Measurements from ENCODE around the gene VPREB1. TPM values are rescaled to one million over a fixed set of nuclear protein-coding genes. Genes with fewer than 3 reads are reported as not detected.
A peak's percentile ranks its signal among the peaks of the same experiment; 100 is the strongest.
"Not testable (repeated sequence)": the region's sequence is repeated elsewhere in the genome, so short reads cannot be mapped to it uniquely, and the experiment has no call there.

Gene VPREB1
- total RNA-seq, 1 experiment from 2014 or later, result not detected

DNA sequence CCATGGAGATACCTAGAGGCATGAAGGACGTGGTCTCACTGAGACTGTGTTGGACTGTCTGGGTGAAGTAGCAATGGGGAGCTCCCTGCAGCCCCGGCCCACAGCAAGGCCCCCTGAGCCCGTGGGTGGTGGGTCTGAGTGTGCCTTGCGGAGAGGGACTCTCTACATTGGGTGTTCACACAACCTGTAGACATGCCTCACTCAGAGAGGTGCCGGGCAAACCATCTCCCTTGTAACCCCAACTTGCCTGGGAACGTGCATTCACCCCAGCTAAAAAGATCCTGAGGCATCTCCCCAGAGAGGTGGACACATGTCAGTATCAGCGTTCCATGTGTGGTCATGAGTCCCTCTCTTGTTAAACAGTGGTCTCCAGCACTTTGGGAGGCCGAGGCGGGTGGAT is 2.1 kb downstream of the VPREB1 start:
- no peak for DNase-seq (ENCODE audit: low spot score)

DNA sequence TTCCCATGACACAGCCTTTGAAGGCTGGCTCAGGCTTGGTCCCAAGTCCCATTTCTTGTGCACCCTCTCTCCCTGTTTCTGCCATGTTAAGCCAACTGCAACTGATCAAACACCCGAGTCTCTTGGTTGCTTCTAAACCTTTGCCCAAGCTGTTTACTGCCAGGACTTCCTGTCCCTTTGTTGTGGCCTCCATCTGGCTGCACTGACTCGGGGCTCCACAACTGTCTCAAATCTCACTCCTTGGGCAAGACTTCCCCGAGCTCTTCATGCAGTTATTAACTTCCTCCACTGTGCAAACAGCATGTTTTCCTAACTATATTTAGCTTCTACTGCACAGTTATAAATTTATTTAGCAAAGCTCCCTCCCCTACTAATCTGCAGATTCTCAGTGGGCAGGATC is 4.3 kb downstream of the VPREB1 start:
- no peak for DNase-seq (ENCODE audit: low spot score)

DNA sequence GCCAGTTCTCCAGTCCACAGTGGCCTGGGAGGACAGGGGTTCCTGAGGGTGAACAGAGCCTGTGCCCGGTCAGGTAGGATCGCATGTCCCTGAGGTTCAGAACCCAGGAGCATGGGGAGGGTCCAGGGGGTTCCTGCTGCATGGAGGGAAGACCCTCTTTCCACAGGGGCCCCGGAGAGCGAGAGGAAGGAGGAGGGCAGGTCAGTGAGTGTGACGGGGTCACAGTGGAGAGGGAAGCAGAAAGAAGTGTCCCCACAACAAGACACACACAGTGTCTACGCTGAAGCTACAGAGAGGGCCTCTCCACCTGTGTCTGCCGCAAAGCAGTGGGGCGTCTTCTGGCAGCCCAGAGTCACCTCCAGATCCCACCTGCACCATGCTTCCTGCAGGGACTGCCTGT is 6.1 kb downstream of the VPREB1 start:
- not testable (repeated sequence) for DNase-seq (ENCODE audit: low spot score)

DNA sequence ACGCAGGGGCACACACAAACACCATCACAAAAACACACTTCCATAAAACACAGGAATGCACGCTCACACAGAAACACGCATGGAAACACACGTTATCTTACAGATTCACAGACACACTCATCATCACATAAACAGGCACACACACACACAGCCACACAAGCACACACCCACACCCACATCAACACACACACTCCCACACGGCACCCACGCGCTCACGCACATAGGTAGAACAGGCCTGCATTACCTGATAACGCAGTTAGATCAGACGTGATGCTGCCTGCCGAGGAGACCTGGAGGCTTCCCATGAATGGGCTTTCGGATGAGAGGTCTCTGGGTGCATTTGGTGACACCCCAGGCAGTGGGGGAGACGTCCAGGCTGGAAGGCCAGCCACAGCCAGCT is 11.5 kb downstream of the VPREB1 start:
- DNase-seq (ENCODE audit: low spot score), result not testable (repeated sequence)

DNA sequence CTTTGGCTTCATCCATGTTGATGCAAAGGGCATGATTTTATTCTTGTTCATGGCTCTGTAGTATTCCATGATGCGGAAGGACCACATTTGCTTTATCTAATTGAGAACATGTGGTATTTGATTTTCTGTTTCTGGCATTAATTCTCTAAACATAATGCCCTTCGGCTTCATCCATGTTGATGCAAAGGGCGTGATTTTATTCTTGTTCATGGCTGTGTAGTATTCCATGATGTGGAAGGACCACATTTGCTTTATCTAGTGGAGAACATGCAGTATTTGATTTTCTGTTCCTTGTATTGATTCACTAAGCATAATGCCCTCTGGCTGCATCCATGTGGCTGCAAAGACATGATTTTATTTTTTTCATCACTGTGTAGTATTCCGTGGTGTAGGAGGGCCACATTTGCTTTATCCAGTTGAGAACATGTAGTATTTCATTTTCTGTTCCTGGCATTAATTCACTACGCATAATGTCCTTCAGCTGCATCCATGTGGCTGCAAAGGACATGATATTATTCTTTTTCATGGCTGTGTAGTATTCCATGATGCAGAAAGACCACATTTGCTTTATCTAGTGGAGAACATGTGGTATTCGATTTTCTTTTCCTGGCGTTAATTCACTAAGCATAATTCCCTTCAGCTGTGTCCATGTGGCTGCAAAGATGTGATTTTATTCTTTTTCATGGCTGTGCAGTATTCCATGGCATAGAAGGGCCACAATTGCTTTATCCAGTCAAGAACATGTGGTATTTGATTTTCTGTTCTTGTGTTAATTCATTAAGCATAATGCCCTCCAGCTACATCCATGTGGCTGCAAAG is 14.2 kb downstream of the VPREB1 start:
- DNase-seq (ENCODE audit: low spot score), result not testable (repeated sequence)

DNA sequence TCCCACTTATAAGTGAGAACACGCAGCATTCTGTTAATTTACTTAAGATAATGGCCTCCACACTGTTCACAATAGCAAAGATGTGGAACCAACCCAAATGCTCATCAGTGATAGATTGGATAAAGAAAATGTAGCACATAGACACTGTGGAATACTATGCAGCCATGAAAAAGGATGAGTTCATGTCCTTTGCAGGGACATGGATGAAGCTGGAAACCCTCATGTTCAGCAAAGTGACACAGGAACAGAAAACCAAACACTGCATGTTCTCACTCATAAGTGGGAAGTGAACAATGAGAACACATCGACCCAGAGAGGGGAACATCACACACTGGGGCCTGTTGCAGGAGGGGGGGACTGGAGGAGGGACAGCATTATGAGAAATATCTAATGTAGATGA is 15.6 kb downstream of the VPREB1 start:
- not testable (repeated sequence) for DNase-seq (ENCODE audit: low spot score)

DNA sequence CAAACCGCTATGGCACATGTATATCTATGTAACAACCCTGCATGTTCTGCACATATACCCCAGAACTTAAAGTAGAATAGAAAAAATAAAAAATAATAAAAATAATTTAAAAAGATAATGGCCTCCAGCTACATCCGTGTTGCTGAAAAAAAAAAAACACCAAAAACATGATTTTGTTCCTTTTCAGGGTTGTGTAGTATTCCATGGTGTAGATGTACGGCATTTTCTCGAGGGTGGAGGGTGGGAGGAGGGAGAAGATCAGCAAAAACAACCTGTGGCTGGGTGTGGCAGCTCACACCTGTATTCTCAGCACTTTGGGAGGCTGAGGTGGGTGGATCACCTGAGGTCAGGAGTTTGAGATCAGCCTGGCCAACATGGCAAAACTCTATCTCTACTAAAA is 16.0 kb downstream of the VPREB1 start:
- DNase-seq (ENCODE audit: low spot score), result not testable (repeated sequence)

DNA sequence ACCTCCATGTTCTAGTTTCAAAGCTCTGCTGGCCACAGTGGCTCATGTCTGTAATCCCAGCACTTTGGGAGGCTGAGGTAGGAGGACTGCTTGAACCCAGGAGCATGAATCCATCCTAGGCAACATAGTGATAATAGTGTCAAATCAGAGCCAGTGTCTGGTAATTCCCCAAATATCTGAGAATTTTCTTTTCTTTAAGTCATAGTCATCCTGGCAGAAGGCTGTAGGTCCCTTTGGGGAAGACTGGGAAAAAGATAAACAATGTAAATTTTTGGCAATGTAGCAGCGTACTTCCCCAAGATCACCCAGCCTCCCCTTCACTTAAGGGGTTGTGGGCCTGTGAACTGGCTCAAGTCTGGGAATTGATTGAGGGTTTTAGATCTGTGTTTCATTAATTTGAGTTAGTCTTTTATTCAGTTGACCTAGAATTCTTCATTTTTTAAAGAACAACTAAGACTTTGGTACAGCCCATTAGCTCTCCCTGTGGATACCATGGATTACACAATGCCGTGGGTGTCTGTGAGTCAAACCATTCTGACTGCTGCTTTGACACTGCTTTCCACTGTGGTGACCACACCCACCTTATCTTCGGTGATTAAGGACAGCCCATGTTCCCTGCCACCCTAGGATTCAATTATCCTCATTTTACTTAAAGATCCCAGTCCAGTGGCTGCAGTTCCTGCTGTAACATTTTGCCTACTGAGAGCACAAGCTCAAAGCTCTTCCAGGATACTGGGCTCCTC is 17.9 kb downstream of the VPREB1 start:
- peak; percentile 12 for DNase-seq (ENCODE audit: low spot score)

DNA sequence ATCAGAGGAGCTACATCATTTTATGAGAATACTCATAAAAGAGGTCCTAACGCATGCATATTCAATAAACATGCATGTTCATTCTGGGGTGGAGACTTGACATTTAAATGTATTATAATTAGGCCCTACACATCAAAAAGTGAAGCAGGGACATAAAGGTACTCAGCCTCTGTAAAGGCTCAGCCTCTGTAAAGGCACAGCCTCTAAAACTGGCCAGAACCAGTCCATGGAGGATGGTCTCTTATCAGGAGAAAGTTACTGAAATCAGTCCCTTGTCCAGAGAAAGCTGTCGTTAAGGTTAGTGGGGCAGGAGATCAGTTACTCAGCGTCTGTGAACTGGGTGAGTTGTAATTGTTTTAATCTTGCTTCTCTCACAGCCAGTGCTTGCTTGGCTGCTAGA is 19.2 kb downstream of the VPREB1 start:
- DNase-seq (ENCODE audit: low spot score), result not testable (repeated sequence)

DNA sequence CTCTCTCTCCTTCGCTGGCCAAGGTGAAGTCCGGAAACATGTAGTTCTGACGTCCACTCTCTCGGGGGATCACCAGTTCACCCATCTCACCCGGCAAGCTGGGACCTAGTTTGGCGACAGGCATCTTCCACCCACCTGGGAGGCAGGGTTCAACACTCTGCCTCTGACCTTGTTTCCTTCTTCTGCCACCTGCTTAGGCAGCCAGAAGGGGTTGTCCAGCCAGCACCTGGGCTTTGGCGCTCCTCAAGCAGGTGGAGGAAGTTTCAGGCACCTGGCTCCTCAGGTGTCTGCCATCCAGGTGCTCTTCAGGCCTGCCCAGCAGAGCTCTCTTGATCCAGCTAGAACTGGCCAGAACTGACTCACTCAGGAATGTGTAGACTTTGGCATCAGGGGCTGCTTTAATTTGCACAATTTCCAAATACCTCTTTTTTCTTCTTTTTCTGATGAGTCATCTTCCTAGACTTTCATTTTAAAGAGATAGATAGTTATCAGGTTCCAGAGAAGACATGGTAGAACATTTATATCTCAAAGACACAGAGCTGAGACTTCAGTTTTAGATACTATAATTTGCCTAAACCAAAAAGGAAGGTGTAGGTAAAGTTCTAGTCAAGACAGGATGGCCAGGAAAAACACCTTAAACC is 25.6 kb downstream of the VPREB1 start:
- not testable (repeated sequence) for DNase-seq (ENCODE audit: low spot score)

DNA sequence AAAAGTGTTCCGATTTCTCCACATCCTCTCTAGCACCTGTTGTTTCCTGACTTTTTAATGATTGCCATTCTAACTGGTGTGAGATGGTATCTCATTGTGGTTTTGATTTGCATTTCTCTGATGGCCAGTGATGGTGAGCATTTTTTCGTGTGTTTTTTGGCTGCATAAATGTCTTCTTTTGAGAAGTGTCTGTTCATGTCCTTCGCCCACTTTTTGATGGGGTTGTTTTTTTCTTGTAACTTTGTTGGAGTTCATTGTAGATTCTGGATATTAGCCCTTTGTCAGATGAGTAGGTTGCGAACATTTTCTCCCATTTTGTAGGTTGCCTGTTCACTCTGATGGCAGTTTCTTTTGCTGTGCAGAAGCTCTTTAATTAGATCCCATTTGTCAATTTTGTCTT is 32.8 kb downstream of the VPREB1 start:
- not testable (repeated sequence) for DNase-seq (ENCODE audit: low spot score)

DNA sequence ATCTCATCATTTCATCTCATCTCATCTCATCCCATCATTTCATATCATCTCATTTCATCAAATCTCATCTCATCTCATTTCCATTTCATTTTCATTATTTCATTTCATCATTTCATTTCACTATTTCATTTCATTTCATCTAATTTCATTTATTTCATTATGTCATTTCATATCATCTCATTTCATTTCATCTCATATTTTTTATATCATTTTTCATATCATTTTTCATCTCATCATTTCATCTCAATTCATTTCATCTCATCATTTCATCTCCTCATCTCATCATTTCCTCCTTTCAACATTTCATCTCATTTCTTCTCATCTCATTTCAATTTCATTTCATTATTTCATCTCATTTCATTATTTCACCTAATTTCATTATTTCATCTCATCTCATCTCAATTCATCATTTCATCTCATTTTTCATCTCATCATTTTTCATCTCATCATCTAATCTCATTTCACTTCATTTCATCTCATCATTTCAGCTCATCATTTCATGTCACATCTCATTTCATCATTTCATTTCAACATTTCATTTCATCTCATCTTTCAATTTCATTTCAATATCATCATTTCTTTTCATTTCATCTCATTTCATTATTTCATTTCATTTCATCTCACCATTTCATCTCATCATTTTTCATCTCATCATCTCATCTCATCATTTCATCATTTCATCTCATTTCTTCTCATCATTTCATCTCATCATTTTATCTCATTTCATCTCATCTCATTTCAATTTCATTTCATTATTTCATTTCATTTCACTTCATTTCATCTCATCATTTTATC is 40.6 kb downstream of the VPREB1 start:
- not testable (repeated sequence) for DNase-seq (ENCODE audit: low spot score)

DNA sequence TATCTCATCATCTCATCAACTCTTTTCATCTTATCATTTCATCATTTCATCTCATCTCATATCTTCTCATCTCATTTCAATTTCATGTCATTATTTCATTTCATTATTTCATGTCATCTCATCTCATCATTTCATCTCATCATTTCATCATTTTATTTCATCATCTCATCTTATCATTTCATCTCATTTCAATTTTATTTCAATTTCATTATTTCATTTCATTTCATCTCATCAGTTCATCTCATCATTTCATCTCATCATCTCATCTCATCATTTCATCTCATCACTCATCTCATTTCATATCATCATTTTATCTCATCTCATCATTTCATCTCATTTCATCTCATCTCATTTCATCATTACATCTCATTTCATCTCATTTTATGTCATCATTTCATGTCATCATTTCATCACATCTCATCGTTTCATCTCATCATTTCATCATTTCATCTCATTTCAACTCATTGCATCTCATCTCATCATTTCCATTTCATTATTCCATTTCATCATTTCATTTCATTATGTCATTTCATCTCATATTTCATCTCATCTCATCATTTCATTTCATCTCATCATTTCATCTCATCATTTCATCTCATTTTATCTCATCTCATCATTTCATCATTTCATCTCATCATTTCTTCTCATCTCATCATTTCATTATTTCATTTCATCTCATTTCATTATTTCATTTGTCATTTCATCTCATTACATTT is 42.0 kb downstream of the VPREB1 start:
- DNase-seq (ENCODE audit: low spot score), result not testable (repeated sequence)

DNA sequence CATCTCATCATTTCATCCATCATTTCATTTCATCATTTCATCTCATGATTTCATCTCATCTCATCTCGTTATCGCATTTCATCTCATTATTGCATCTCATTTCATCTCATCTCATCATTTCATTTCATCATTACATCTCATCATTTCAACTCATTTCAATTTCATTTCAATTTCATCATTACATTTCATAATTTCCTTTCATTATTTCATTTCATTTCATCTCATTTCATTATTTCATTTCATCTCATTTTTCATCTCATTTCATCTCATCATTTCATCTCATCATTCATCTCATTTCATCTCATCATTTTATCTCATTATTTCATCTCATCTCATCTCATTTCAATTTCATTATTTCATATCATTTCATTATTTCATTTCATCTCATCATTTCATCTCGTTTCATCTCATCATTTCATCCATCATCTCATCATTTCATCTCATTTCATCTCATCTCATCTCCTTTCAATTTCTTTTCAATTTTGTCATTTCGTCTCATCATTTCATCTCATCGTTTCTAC is 42.6 kb downstream of the VPREB1 start:
- not testable (repeated sequence) for DNase-seq (ENCODE audit: low spot score)

DNA sequence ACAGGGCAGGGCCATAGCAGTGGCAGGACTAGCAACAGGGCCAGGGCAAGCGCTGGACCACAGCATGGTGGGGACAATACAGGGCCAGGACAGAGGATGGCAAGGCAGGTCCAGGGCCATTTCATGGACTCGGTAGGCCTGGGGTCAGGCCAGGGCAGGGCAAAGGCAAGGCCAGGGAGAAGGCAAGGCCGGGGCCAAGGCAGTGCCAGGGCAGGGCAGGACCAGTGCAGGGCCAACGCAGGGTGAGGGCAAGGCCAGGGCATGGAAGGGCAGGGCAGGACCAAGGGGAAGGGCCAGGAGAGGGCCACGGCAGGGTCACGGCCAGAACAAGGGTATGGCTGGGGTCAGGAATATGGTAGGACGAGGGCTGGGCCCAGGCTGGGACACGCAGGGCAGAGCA is 45.1 kb downstream of the VPREB1 start:
- not testable (repeated sequence) for DNase-seq (ENCODE audit: low spot score)

DNA sequence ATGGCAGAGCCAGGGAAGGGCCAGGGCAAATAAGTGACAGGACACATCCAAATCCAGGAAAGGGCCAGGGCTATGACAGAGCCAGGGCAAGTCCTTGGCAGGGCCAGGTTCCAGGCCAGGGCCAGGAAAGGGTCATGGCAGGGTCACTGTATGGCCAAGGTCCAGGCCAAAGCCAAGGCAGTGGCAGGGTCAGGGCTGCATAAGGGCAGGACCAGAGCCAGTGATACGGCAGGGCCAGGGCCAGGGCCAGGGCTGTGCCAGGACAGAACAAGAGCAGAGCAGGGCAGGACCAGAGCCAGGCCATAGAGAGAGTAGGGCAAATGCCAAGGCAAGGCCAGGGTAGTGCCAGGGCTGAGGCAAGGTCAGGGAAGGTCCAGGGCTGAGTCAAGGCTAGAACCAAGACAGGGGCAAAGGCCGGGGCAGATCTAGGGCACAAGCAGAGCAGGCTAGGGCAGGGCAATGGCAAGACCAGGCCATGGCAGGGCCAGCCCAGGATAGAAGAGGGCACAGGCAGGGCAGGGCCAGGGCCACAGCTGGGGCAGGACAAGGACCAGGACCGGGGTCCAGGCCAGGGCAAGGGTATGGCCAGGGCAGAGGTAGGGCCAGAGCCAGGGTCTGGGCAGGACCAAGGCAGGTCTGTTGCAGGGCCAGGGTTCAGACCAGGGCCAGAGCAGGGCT is 46.7 kb downstream of the VPREB1 start:
- DNase-seq (ENCODE audit: low spot score), result not testable (repeated sequence)

DNA sequence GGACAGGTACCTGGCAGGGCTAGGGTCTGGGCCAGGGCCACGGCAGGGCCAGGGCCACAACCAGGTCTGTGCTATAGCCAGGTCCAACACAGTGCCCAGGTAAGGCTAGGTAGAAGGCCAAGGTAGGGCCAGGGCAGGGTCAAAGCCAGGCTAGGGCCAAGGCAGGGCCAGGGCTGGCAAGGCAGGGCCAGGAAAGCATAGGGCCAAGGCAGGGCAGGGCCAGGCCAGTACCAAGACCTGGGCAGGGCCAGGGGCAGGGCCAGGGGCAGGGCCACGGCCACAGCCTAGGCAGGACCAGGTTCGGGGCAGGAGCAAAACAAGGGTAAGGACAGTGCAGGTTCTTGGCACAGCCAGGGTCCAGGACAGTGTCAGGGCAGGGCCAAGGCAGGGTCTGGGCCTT is 48.1 kb downstream of the VPREB1 start:
- not testable (repeated sequence) for DNase-seq (ENCODE audit: low spot score)

DNA sequence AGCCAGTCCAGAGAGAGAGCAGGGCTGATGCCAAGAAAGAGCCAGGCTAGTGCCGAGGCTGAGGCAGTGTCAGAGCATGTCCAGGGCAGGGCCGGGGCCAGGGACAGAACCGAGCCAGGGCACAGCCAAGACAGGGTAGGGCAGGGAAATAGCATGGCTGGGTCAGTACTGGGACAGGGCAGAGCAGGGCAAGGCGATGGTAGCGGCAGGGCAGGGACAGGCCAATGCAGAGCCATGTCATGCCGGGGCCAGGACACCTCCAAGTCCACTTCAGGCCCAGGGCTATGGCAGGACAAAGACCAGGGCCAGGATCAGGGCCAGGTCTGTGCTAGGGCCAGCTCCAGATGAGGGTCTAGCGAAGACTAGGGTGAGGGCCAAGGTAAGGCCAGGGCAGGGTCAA is 48.9 kb downstream of the VPREB1 start:
- not testable (repeated sequence) for DNase-seq (ENCODE audit: low spot score)

DNA sequence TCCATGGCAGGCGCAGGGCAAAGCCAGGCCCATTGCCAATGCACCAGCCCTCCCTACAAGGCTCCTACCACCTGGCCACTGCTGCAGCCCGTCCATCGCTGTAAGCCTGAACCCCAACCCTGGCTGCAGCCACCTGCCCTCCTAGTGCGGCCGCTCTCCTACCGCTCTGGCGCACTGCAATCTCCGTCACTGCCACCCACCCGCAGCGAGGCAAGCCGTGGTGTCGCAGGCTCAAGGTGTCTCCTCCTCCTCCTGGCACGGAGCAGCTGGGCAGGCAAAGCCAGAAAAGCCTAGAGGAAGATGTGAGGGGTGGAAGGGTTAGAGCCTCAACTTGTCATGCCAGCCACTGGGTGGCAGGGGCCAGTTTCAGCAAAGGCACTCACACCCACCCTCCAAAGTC is 50.1 kb downstream of the VPREB1 start:
- DNase-seq (ENCODE audit: low spot score), result not testable (repeated sequence)
